ENCODE data around the gene PDCD1.

Gene PDCD1

GRCh38 chr2:241862093-241862492 lies 3.4 kb upstream of the PDCD1 start:
- no peak overlapping the region for H3K4me3 ChIP-seq (replicated peaks; ENCODE audit: low read depth, low read length)
- TF ChIP-seq, protein P1, sequence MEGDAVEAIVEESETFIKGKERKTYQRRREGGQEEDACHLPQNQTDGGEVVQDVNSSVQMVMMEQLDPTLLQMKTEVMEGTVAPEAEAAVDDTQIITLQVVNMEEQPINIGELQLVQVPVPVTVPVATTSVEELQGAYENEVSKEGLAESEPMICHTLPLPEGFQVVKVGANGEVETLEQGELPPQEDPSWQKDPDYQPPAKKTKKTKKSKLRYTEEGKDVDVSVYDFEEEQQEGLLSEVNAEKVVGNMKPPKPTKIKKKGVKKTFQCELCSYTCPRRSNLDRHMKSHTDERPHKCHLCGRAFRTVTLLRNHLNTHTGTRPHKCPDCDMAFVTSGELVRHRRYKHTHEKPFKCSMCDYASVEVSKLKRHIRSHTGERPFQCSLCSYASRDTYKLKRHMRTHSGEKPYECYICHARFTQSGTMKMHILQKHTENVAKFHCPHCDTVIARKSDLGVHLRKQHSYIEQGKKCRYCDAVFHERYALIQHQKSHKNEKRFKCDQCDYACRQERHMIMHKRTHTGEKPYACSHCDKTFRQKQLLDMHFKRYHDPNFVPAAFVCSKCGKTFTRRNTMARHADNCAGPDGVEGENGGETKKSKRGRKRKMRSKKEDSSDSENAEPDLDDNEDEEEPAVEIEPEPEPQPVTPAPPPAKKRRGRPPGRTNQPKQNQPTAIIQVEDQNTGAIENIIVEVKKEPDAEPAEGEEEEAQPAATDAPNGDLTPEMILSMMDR (IDR thresholded peaks at IDR 0.05; ENCODE audit: low read length, missing control alignments): no peak
- no peak for DNase-seq (ENCODE audit: low read depth)

DNA sequence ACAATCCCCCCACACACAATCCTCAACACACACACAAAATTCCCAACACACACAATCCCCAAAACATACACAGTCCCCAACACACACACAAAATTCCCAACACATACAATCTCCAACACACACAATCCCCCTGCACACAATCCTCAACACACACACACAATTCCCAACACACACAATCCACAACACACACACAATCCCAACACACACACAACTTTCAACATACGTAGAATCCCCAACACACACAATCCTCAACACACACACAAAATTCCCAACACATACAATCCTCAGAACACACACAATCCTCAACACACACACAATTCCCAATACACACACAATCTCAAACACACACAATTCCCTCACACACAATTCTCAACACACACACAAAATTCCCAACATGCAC lies 2.6 kb upstream of the PDCD1 start:
- no peak overlapping the region for H3K4me3 ChIP-seq (replicated peaks; ENCODE audit: low read depth, low read length)
- no peak for DNase-seq (ENCODE audit: low read depth)
- TF ChIP-seq, protein P1 (IDR thresholded peaks at IDR 0.05; ENCODE audit: low read length, missing control alignments): no peak

GRCh38 chr2:241860184-241861078 lies 1.7 kb upstream of the PDCD1 start:
- no peak for DNase-seq (ENCODE audit: low read depth)
- H3K4me3 ChIP-seq (replicated peaks; ENCODE audit: low read depth, low read length): no peak overlapping the region
- TF ChIP-seq, protein P1 (IDR thresholded peaks at IDR 0.05; ENCODE audit: low read length, missing control alignments): no peak

DNA sequence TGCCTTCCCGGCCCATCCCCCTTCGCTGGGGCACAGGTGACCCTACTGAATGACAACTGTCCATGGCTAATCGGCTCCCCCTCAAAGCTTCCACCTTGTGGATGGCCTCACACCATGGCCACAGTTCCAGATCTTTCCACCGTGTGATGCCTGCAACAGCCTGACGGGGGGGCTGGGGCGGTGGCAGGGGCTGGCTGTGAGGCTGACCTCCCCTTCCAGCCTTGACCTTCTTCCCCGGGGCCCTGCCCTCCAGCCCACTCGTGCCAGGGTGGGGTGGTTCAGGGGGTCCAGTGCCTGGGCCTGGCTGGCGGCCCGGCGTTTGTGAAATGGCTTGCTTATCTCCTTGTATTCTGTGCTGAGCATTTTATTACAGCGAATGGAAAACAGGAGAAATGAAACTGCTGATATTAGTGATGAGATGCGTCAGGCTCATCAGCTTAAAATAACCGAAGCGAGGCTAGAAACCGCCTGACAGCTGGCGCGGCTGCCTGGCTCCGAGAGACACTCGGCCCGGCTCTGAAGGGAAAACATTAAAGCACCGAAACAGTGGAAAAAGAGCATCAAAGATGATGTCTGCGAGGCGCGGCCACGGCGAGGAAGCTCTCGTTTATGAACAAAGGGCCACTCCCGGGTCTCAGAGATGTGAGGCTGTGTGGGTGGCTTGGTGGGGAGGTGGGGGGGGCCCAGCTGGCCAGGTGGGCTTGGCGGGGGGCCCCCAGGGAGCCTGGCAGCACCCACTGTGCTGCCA lies 916 bp upstream of the PDCD1 start:
- TF ChIP-seq, protein P1 (IDR thresholded peaks at IDR 0.05; ENCODE audit: low read length, missing control alignments): peak; percentile 38
- peak; percentile 40 for DNase-seq (ENCODE audit: low read depth)

GRCh38 chr2:241859017-241859435 lies 332 bp upstream of the PDCD1 start:
- DNase-seq (ENCODE audit: low read depth): no peak
- H3K4me3 ChIP-seq (replicated peaks; ENCODE audit: low read depth, low read length): no peak overlapping the region
- TF ChIP-seq, protein P1 (IDR thresholded peaks at IDR 0.05; ENCODE audit: low read length, missing control alignments): no peak

More for the DNA sequence above, 916 bp upstream of the PDCD1 start:
- H3K4me3 ChIP-seq (replicated peaks; ENCODE audit: low read depth, low read length): peak overlapping the region; percentile 27

DNA sequence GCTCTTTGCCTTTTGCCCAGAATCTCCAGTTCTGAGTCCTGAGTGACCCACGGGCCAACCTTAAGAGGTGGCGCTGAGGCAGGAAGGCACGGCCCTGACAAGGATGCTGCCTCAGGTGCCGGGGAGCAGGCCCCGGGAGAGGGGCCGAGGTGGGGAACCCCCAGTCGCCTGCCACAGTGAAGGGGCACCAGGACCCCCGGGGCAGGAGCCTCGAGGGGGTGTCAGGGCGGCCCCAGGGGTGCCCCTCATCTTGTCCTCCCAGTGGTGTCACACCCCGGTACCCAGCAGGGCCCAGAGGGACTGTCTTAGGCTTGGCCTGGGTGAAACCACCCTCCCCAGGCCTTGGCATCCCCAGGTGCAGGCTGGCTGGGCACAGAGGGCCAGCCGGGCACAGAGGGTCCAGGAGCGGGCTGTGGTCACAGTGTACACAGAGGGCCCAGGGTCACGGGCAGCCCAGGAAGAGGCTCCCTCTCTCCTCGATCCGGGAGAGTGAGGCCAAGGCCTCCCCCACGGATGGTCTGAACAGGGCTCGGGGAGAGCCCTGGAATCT lies 1.0 kb downstream of the PDCD1 start:
- DNase-seq (ENCODE audit: low read depth): no peak
- TF ChIP-seq, protein P1 (IDR thresholded peaks at IDR 0.05; ENCODE audit: low read length, missing control alignments): no peak
- H3K4me3 ChIP-seq (replicated peaks; ENCODE audit: low read depth, low read length): no peak overlapping the region

Data from fibroblast of pulmonary artery (primary cell).